Adrenal gland (tissue), 12 donors: Measurements from ENCODE around the gene KCNH6. TPM values are rescaled to one million over a fixed set of nuclear protein-coding genes. Genes with fewer than 3 reads are reported as not detected.

Experiments
- DNase-seq, 7 donors: peaks; one replicate each; pipeline ENCODE4 v3.0.0-alpha.2; 2019 to 2020
- H3K27ac ChIP-seq, 5 donors: fragments of 200-600 bp; sonication (generic) in 4 of 5; 1 replicate in 3 of 5; 2 replicates in 2 of 5; pipeline versions ENCODE4 v1.5.1 to v1.8.0; 2016 to 2020; ENCODE audit warnings: mild to moderate bottlenecking in 1 of 5
- H3K27me3 ChIP-seq: fragments of 200-600 bp; 2 replicates; pipeline ENCODE4 v1.8.0; 2021
- H3K36me3 ChIP-seq, 2 donors: fragments of 200-600 bp; replicated peaks in 1 of 2; 1 replicate in 1 of 2; 2 replicates in 1 of 2; pipeline versions ENCODE4 v1.5.1 to v1.8.0; 2018 to 2022
- H3K4me1 ChIP-seq, 2 donors: fragments of 200-600 bp; replicated peaks in 1 of 2; 1 replicate in 1 of 2; 2 replicates in 1 of 2; pipeline versions ENCODE4 v1.5.1 to v1.8.0; 2018 to 2021
- H3K4me3 ChIP-seq, 4 donors: fragments of 200-600 bp; sonication (generic) in 3 of 4; one replicate each; pipeline ENCODE4 v1.5.1; 2016 to 2018
- H3K9me3 ChIP-seq, 3 donors: fragments of 200-600 bp; sonication (generic) in 1 of 3; replicated peaks in 1 of 3; 1 replicate in 2 of 3; 2 replicates in 1 of 3; pipeline versions ENCODE4 v1.5.1 to v1.8.0; 2016 to 2021
- CTCF ChIP-seq, 6 experiments: fragments of 450-650 bp in 4 of 6; fragments of 200-600 bp in 2 of 6; sonication (generic) in 1 of 6; IDR thresholded peaks; 1 replicate in 5 of 6; 2 replicates in 1 of 6; pipeline versions ENCODE4 v1.5.1 to v1.8.0; 2016 to 2021; ENCODE audit warnings: antibody characterized with exemption in 6 of 6, mild to moderate bottlenecking in 2 of 6, moderate library complexity in 1 of 6
- POLR2A ChIP-seq, 2 donors: fragments of 450-650 bp; IDR thresholded peaks; one replicate each; pipeline ENCODE4 v1.6.1; 2017; ENCODE audit warnings: antibody characterized with exemption in 2 of 2, mild to moderate bottlenecking in 2 of 2, moderate library complexity in 1 of 2
- WGBS, 4 donors: extraction: QIAGEN DNeasy Blood & Tissue Kit in 2 of 4; methylation state at CpG; one replicate each; pipeline versions ENCODE4 v1.1.5 to v1.1.7; 2013 to 2017; 5-methylcytosine and 5-hydroxymethylcytosine counted together
- intact Hi-C, 2 donors: fragments of 100-400 bp; cut with DNase I; formaldehyde crosslinking; loops; one replicate each; pipeline versions ENCODE4 v1.14.1 to v1.15.0; 2022 to 2023
- polyA plus RNA-seq, 3 donors: library from polyadenylated mRNA; stranded (reverse); fragments of 200-250 nt in 2 of 3; fragments of 350-450 nt in 1 of 3; fragmentation: Illumina TruSeq in 1 of 3; extraction: RNeasy Lipid Tissue Mini Kit (QIAGEN cat#74804) in 1 of 3; gene quantifications; one replicate each; pipeline ENCODE4 v1.2.3, GENCODE V29; 2013 to 2014
- total RNA-seq, 9 donors: library from RNA; depleted of rRNA in 4 of 9; stranded (reverse); fragments of >200 nt in 4 of 9; fragments of 120-200 nt in 1 of 9; fragmentation: NEBNext Ultra II Directional in 1 of 9; extraction: Animal tissue kit (Norgen Biotek cat#: 25700) in 1 of 9; gene quantifications; one replicate each; pipeline versions ENCODE4 v1.1.0 to v1.2.4, GENCODE V29; 2013 to 2023
- donor health status: healthy with polysubstance abuse.
- donor health status: Bipolar disorder and iron deficiency.
- donor health status: DM: yes; HTN: yes; CAD: no.
- donor health status: DM: no; HTN: no; CAD: no.
- donor health status: DM: no; HTN: no; CAD: no.
- donor health status: DM: yes; HTN: yes; CAD: no.

KCNH6 gene
- total and polyA plus RNA-seq, 12 donors, result 0.11 to 0.41 (median 0.32) TPM; not detected in 7

- Histone ChIP-seq H3K27ac (no peak overlapping the region), H3K9me3 (no peaks in the 10 kb centered on the region), H3K4me1 (no peaks in the 10 kb centered on the region), H3K36me3 (peaks cover 0 to 89% of the 10 kb centered on the region in 2 donors), H3K27me3 (no peaks in the 10 kb centered on the region), H3K4me3 (no peak overlapping the region)
- intact Hi-C loops, result no loop called here
- DNase-seq, result no peak
- no peak for TF ChIP-seq POLR2A (IDR thresholded peaks at IDR 0.05)
- no peak for TF ChIP-seq CTCF (IDR thresholded peaks at IDR 0.05)
- WGBS, 4 donors, result 92 to 95% (median 94%) methylated on average over 5 of the region's 5 CpGs
Observed at GRCh38 chr17:63587770-63588169, 64.6 kb downstream of the KCNH6 start.

- DNase-seq, result no peak
- intact Hi-C loops, result no loop called here
- H3K27me3 ChIP-seq, result no peaks in the 10 kb centered on the region
- H3K4me1 ChIP-seq, result no peaks in the 10 kb centered on the region
- H3K4me3 ChIP-seq, result no peak overlapping the region
- no peak for TF ChIP-seq POLR2A (IDR thresholded peaks at IDR 0.05)
- no peak for TF ChIP-seq CTCF (IDR thresholded peaks at IDR 0.05)
- WGBS, 4 donors, result 86 to 91% (median 89%) methylated on average over 11 of the region's 11 CpGs
- no peak overlapping the region for H3K27ac ChIP-seq
- H3K36me3 ChIP-seq, result peaks cover 0 to 78% of the 10 kb centered on the region in 2 donors
- H3K9me3 ChIP-seq, result no peaks in the 10 kb centered on the region
Observed at GRCh38 chr17:63588797-63589196, 65.6 kb downstream of the KCNH6 start.

GRCh38 chr17:63589646-63590045 is 66.5 kb downstream of the KCNH6 start:
- no peaks in the 10 kb centered on the region for H3K9me3 ChIP-seq
- no peak overlapping the region for H3K4me3 ChIP-seq
- H3K27me3 ChIP-seq, result no peaks in the 10 kb centered on the region
- peaks cover 0 to 70% of the 10 kb centered on the region in 2 donors for H3K36me3 ChIP-seq
- no peaks in the 10 kb centered on the region for H3K4me1 ChIP-seq
- DNase-seq, result no peak
- intact Hi-C loops, result no loop called here
- TF ChIP-seq CTCF (IDR thresholded peaks at IDR 0.05) (no peak), POLR2A (IDR thresholded peaks at IDR 0.05) (no peak)
- H3K27ac ChIP-seq, result no peak overlapping the region
- WGBS, 4 donors, result 95 to 100% (median 100%) methylated on average over 1 of the region's 1 CpG

GRCh38 chr17:63592797-63593196 is 69.6 kb downstream of the KCNH6 start:
- Histone ChIP-seq H3K27me3 (no peaks in the 10 kb centered on the region), H3K4me1 (no peaks in the 10 kb centered on the region), H3K36me3 (peaks cover 0 to 39% of the 10 kb centered on the region in 2 donors), H3K27ac (no peak overlapping the region), H3K9me3 (no peaks in the 10 kb centered on the region), H3K4me3 (no peak overlapping the region)
- intact Hi-C loops, result no loop called here
- no peak for TF ChIP-seq POLR2A (IDR thresholded peaks at IDR 0.05)
- TF ChIP-seq CTCF (IDR thresholded peaks at IDR 0.05), result no peak
- 87 to 95% (median 90%) methylated on average over 3 of the region's 3 CpGs for WGBS, 4 donors
- DNase-seq, result no peak
